SK-N-SH (cell line): ENCODE results near the gene MYO1E. TPM values are rescaled to one million over a fixed set of nuclear protein-coding genes. Genes with fewer than 3 reads are reported as not detected.

Experiments
- CTCF ChIA-PET: fragments of 300-600, 350-600 bp; formaldehyde crosslinking; extraction: SDS; loops from one replicate; lab custom pipeline; 2021; lab: Yijun Ruan, JAX
- POLR2A ChIA-PET: fragments of 350-600 bp; sonication (Branson Sonifier 250); formaldehyde crosslinking; extraction: SDS; loops from one replicate; lab custom pipeline; 2020; ENCODE audit warnings: antibody characterized with exemption, inconsistent platforms; lab: Yijun Ruan, JAX
- DNase-seq: peaks from one replicate; pipeline ENCODE4 v3.0.0; 2012
- H2AFZ ChIP-seq: fragments of 200-600 bp; sonication (generic); 2 replicates; pipeline ENCODE4 v1.8.1; 2016; ENCODE audit warnings: antibody characterized with exemption, mild to moderate bottlenecking, low read depth
- H3F3A ChIP-seq: fragments of 200-600 bp; sonication (generic); replicated peaks from 2 replicates; pipeline ENCODE3; 2016; ENCODE audit warnings: antibody characterized with exemption, mild to moderate bottlenecking; ENCODE audit not compliant: insufficient read depth
- H3K27ac ChIP-seq, 2 experiments: fragments of 200-500 bp in 1 of 2; fragments of 200-600 bp in 1 of 2; sonication (Bioruptor generic) in 1 of 2; sonication (generic), shearing (Covaris generic) in 1 of 2; 2 replicates each; pipeline versions ENCODE4 v1.5.1 to v1.6.1; 2014 to 2016; ENCODE audit warnings: low read depth in 2 of 2, inconsistent platforms in 1 of 2, low read length in 1 of 2, mild to moderate bottlenecking in 1 of 2, mixed read lengths in 1 of 2
- H3K27me3 ChIP-seq: fragments of 200-600 bp; sonication (generic), shearing (Covaris generic); 2 replicates; pipeline ENCODE4 v1.6.1; 2016; ENCODE audit warnings: mixed run types; ENCODE audit not compliant: insufficient read depth
- H3K36me3 ChIP-seq, 2 experiments: fragments of 200-500 bp in 1 of 2; fragments of 200-600 bp in 1 of 2; sonication (Bioruptor generic) in 1 of 2; sonication (generic) in 1 of 2; replicated peaks in 1 of 2; 2 replicates each; pipeline versions ENCODE3 to v1.5.1; 2014 to 2016; ENCODE audit warnings: low read length in 1 of 2, mild to moderate bottlenecking in 1 of 2; ENCODE audit not compliant: insufficient read depth in 2 of 2, control insufficient read depth in 1 of 2
- H3K4me1 ChIP-seq, 2 experiments: fragments of 200-500 bp in 1 of 2; fragments of 200-600 bp in 1 of 2; sonication (Bioruptor generic) in 1 of 2; sonication (generic), shearing (Covaris generic) in 1 of 2; 2 replicates each; pipeline versions ENCODE4 v1.5.1 to v1.6.1; 2014 to 2016; ENCODE audit warnings: low read depth in 1 of 2, low read length in 1 of 2, mixed run types in 1 of 2; ENCODE audit not compliant: insufficient read depth in 2 of 2, control insufficient read depth in 1 of 2
- H3K4me2 ChIP-seq: fragments of 200-600 bp; sonication (generic), shearing (Covaris generic); 2 replicates; pipeline ENCODE4 v1.6.1; 2017; ENCODE audit warnings: mixed run types
- H3K4me3 ChIP-seq, 2 experiments: fragments of 200-500 bp in 1 of 2; fragments of 200-600 bp in 1 of 2; sonication (Bioruptor generic) in 1 of 2; sonication (generic), shearing (Covaris generic) in 1 of 2; 2 replicates each; pipeline versions ENCODE4 v1.5.1 to v1.8.1; 2014 to 2016; ENCODE audit warnings: low read depth in 2 of 2, inconsistent platforms in 1 of 2, low read length in 1 of 2, mild to moderate bottlenecking in 1 of 2, mixed read lengths in 1 of 2, moderate library complexity in 1 of 2
- H3K79me2 ChIP-seq: fragments of 200-600 bp; sonication (generic); 2 replicates; pipeline ENCODE4 v1.8.1; 2017; ENCODE audit warnings: mild to moderate bottlenecking; ENCODE audit not compliant: insufficient read depth
- H3K9ac ChIP-seq: fragments of 200-600 bp; sonication (generic); 2 replicates; pipeline ENCODE4 v1.6.1; 2017; ENCODE audit warnings: mixed run types
- H3K9me2 ChIP-seq: fragments of 200-600 bp; sonication (generic); 2 replicates; pipeline ENCODE4 v1.6.1; 2017; ENCODE audit warnings: mixed run types
- H3K9me3 ChIP-seq: fragments of 200-600 bp; sonication (generic); 2 replicates; pipeline ENCODE4 v1.6.1; 2017; ENCODE audit warnings: mixed run types, mild to moderate bottlenecking, moderate library complexity
- H4K20me1 ChIP-seq: fragments of 200-600 bp; sonication (generic); 2 replicates; pipeline ENCODE4 v1.6.1; 2017; ENCODE audit warnings: mild to moderate bottlenecking, mixed run types; ENCODE audit not compliant: insufficient read depth
- CHD2 ChIP-seq: fragments of 150-350 bp; IDR thresholded peaks from 2 replicates; pipeline ENCODE4 v1.6.1; 2018; ENCODE audit warnings: low read length; ENCODE audit not compliant: partially characterized antibody
- EP300 ChIP-seq, 2 experiments: IDR thresholded peaks; 2 replicates each; pipeline versions ENCODE4 v1.4.0 to v1.6.1; 2012; ENCODE audit warnings: borderline replicate concordance in 1 of 2, low read depth in 1 of 2, low read length in 1 of 2
- FOSL2 ChIP-seq: IDR thresholded peaks from 2 replicates; pipeline ENCODE4 v1.4.0; 2012; ENCODE audit warnings: low read depth, mild to moderate bottlenecking, moderate library complexity, borderline replicate concordance
- FOXJ3 ChIP-seq: sonication (generic); formaldehyde crosslinking; IDR thresholded peaks from 2 replicates; pipeline ENCODE4 v1.5.1; 2020; ENCODE audit warnings: mild to moderate bottlenecking, missing genetic modification reagents
- GABPA ChIP-seq: IDR thresholded peaks from 2 replicates; pipeline ENCODE4 v1.4.0; 2012; ENCODE audit warnings: low read depth, mild to moderate bottlenecking
- MEF2A ChIP-seq: IDR thresholded peaks from 2 replicates; pipeline ENCODE4 v1.4.0; 2012; ENCODE audit warnings: low read depth, borderline replicate concordance
- NFIC ChIP-seq: IDR thresholded peaks from 2 replicates; pipeline ENCODE4 v1.4.0; 2012; ENCODE audit warnings: borderline replicate concordance
- NRF1 ChIP-seq: IDR thresholded peaks from 2 replicates; pipeline ENCODE4 v1.6.1; 2012; ENCODE audit warnings: low read depth, mild to moderate bottlenecking, low read length
- POLR2AphosphoS5 ChIP-seq: IDR thresholded peaks from 2 replicates; pipeline ENCODE4 v1.6.1; 2012; ENCODE audit warnings: low read depth, low read length
- RAD21 ChIP-seq: IDR thresholded peaks from 2 replicates; pipeline ENCODE4 v1.6.1; 2012; ENCODE audit warnings: mild to moderate bottlenecking, low read length
- RCOR1 ChIP-seq: fragments of 150-350 bp; IDR thresholded peaks from 2 replicates; pipeline ENCODE4 v1.6.1; 2017; ENCODE audit warnings: antibody characterized with exemption, low read length
- RXRA ChIP-seq: IDR thresholded peaks from 2 replicates; pipeline ENCODE4 v1.4.0; 2012; ENCODE audit warnings: low read depth, mild to moderate bottlenecking, borderline replicate concordance
- SIN3A ChIP-seq: IDR thresholded peaks from 2 replicates; pipeline ENCODE4 v1.6.1; 2012; ENCODE audit warnings: low read depth, mild to moderate bottlenecking, low read length, moderate library complexity, borderline replicate concordance
- SMC3 ChIP-seq: IDR thresholded peaks from 2 replicates; pipeline ENCODE4 v1.6.1; 2012; ENCODE audit warnings: low read depth, low read length, improper control_type of control experiment
- TEAD4 ChIP-seq: IDR thresholded peaks from 2 replicates; pipeline ENCODE4 v1.4.0; 2012; ENCODE audit warnings: mild to moderate bottlenecking, borderline replicate concordance; ENCODE audit not compliant: insufficient read depth
- YY1 ChIP-seq: IDR thresholded peaks from 2 replicates; pipeline ENCODE4 v1.4.0; 2012; ENCODE audit warnings: low read depth, mild to moderate bottlenecking
- WGBS: methylation state at CpG from one replicate; pipeline ENCODE4 v1.1.6; 2017; ENCODE audit warnings: low lambda C conversion rate; 5-methylcytosine and 5-hydroxymethylcytosine counted together
- polyA plus RNA-seq, 3 experiments: library from polyadenylated mRNA; depleted of rRNA; stranded (reverse); fragments of >200 nt; gene quantifications; 2 replicates each; pipeline ENCODE4 v1.2.3, GENCODE V29; 2012
- TF ChIP-seq, protein P1 (sequence below): IDR thresholded peaks from 2 replicates; pipeline ENCODE4 v1.6.1; 2012; ENCODE audit warnings: mild to moderate bottlenecking, low read depth, low read length, moderate library complexity
- TF ChIP-seq, protein P2 (sequence below): fragments of 150-350 bp; IDR thresholded peaks from 2 replicates; pipeline ENCODE4 v1.6.1; 2017; ENCODE audit warnings: antibody characterized with exemption, low read length, low read depth, borderline replicate concordance
- TF ChIP-seq, protein P3 (sequence below): IDR thresholded peaks from 2 replicates; pipeline ENCODE4 v1.4.0; 2012; ENCODE audit warnings: low read depth, borderline replicate concordance

MYO1E gene
- polyA plus RNA-seq, 1 of the 3 experiments (the other 2 are of a cell fraction): 9.7 TPM

DNA sequence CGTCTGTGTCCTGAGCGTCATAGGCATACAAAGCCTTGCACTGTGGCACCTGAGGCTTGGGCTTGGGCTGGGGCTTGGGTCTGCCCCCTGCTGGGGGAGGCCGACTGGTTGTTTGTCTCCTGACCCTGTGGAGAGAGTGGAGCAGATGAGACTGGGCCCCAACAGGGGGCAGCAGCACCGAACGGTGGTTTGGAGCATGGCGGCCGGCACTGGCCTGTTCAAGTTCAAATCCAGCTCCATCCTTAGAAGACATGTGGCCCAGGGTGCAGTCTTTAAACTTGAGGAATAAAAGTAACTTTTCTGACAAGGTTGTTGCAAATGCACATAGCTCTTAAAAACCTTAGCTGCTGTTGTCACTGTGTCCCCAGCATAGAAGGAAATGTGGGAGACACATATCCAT is 234.4 kb downstream of the MYO1E start (continued):
- TF ChIP-seq RAD21: peak; percentile 50

DNA sequence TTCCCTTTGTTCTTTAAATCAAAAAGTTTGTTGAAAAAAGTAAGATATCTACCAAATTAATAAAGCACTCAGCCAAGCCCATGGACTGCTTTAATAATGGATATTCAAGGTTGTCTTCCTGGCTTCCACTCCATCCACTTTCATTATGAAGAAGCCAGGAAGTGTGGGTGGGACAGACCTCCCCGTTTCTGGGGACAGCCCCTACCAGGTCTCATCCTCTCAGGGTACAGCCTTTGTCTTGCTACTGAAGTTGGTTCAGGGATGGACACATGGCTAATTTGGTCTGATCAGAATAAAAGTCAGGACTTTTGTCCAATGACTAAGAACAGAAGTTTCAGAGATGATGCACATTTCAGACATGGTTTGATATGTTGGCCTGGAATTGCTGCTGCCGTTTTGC is 235.1 kb downstream of the MYO1E start:
- Histone ChIP-seq H3K36me3 (peaks cover 36 to 59% of the 10 kb centered on the region in 2 experiments), H3K9ac (no peak overlapping the region), H3K4me3 (no peak overlapping the region), H3K79me2 (no peaks in the 10 kb centered on the region), H3K27ac (no peak overlapping the region), H3K9me3 (no peaks in the 10 kb centered on the region), H3F3A (peaks cover 6% of the 10 kb centered on the region), H2AFZ (no peak overlapping the region), H3K4me2 (no peak overlapping the region), H3K4me1 (no peaks in the 10 kb centered on the region), H3K9me2 (no peaks in the 10 kb centered on the region), H4K20me1 (no peaks in the 10 kb centered on the region; the same call in 1 of the 2 replicates), H3K27me3 (no peaks in the 10 kb centered on the region)
- ChIA-PET POLR2A (no interaction called here), CTCF (interaction anchor here (1.2 to 1.8 kb wide), 6 partner anchors 11 to 355 kb away, joined by 4 to 9 read pairs (median 6); no protein-coding TSS in a partner anchor)
- WGBS: 79% methylated on average over 2 of the region's 2 CpGs
- TF ChIP-seq YY1: no peak
- no peak for TF ChIP-seq NFIC
- TF ChIP-seq, protein P1, sequence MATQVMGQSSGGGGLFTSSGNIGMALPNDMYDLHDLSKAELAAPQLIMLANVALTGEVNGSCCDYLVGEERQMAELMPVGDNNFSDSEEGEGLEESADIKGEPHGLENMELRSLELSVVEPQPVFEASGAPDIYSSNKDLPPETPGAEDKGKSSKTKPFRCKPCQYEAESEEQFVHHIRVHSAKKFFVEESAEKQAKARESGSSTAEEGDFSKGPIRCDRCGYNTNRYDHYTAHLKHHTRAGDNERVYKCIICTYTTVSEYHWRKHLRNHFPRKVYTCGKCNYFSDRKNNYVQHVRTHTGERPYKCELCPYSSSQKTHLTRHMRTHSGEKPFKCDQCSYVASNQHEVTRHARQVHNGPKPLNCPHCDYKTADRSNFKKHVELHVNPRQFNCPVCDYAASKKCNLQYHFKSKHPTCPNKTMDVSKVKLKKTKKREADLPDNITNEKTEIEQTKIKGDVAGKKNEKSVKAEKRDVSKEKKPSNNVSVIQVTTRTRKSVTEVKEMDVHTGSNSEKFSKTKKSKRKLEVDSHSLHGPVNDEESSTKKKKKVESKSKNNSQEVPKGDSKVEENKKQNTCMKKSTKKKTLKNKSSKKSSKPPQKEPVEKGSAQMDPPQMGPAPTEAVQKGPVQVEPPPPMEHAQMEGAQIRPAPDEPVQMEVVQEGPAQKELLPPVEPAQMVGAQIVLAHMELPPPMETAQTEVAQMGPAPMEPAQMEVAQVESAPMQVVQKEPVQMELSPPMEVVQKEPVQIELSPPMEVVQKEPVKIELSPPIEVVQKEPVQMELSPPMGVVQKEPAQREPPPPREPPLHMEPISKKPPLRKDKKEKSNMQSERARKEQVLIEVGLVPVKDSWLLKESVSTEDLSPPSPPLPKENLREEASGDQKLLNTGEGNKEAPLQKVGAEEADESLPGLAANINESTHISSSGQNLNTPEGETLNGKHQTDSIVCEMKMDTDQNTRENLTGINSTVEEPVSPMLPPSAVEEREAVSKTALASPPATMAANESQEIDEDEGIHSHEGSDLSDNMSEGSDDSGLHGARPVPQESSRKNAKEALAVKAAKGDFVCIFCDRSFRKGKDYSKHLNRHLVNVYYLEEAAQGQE: no peak
- TF ChIP-seq, protein P2, sequence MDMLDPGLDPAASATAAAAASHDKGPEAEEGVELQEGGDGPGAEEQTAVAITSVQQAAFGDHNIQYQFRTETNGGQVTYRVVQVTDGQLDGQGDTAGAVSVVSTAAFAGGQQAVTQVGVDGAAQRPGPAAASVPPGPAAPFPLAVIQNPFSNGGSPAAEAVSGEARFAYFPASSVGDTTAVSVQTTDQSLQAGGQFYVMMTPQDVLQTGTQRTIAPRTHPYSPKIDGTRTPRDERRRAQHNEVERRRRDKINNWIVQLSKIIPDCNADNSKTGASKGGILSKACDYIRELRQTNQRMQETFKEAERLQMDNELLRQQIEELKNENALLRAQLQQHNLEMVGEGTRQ: no peak
- TF ChIP-seq FOXJ3 (CRISPR knock-in tag): no peak
- no peak for TF ChIP-seq SMC3
- TF ChIP-seq POLR2AphosphoS5: no peak
- TF ChIP-seq EP300 (IDR thresholded peaks at IDR 0.05; ENCODE audit: borderline replicate concordance in 1 of 2, low read depth in 1 of 2, low read length in 1 of 2): no peak
- no peak for TF ChIP-seq GABPA
- no peak for TF ChIP-seq RXRA
- no peak for TF ChIP-seq SIN3A
- no peak for TF ChIP-seq MEF2A
- TF ChIP-seq RCOR1: no peak
- TF ChIP-seq, protein P3, sequence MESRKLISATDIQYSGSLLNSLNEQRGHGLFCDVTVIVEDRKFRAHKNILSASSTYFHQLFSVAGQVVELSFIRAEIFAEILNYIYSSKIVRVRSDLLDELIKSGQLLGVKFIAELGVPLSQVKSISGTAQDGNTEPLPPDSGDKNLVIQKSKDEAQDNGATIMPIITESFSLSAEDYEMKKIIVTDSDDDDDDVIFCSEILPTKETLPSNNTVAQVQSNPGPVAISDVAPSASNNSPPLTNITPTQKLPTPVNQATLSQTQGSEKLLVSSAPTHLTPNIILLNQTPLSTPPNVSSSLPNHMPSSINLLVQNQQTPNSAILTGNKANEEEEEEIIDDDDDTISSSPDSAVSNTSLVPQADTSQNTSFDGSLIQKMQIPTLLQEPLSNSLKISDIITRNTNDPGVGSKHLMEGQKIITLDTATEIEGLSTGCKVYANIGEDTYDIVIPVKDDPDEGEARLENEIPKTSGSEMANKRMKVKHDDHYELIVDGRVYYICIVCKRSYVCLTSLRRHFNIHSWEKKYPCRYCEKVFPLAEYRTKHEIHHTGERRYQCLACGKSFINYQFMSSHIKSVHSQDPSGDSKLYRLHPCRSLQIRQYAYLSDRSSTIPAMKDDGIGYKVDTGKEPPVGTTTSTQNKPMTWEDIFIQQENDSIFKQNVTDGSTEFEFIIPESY: no peak
- TF ChIP-seq FOSL2: no peak
- TF ChIP-seq TEAD4: no peak
- TF ChIP-seq CHD2: no peak
- no peak for TF ChIP-seq NRF1
- DNase-seq: no peak
